ENCODE measurements around the gene GATC.
A peak's percentile ranks its signal among the peaks of the same experiment; 100 is the strongest.
"Not testable (repeated sequence)": the region's sequence is repeated elsewhere in the genome, so short reads cannot be mapped to it uniquely, and the experiment has no call there.

Gene GATC

DNA sequence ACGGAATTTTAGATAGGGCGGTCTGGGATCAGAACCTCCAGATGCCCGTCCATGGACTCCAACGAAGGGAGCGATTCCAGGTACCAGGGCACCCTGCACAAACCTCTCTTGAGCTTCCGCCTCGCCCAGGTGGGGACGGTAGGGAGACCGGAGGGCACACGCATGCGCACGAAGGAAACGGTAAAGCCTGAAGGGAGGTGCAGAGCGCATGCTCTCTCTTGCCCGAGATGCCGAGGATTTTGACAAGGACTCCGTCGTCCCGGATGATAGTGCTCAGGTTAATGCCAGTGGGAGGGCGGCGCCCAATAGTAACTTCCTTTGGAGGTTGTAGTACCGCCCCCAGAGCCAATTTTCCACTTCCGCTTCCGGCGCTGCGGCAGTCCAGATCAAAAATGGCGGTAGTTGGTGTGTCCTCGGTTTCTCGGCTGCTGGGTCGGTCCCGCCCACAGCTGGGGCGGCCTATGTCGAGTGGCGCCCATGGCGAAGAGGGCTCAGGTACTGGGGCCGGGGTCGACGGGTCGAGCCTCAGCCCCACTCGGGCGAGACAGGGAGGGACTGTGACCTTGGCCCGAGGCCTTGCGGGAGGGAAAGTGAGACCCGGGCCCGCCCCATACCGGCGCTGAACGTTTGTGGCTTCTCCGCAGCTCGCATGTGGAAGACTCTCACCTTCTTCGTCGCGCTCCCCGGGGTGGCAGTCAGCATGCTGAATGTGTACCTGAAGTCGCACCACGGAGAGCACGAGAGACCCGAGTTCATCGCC lies 8.3 kb upstream of the GATC start, which contains the start of gene COX6A1:
COX6A1 (plus strand) TSS at position 379 of the 760 bp plus-strand sequence; CDS start at position 393, 14 bp downstream.
- DNase-seq, result peak; percentile 96 to 97

DNA sequence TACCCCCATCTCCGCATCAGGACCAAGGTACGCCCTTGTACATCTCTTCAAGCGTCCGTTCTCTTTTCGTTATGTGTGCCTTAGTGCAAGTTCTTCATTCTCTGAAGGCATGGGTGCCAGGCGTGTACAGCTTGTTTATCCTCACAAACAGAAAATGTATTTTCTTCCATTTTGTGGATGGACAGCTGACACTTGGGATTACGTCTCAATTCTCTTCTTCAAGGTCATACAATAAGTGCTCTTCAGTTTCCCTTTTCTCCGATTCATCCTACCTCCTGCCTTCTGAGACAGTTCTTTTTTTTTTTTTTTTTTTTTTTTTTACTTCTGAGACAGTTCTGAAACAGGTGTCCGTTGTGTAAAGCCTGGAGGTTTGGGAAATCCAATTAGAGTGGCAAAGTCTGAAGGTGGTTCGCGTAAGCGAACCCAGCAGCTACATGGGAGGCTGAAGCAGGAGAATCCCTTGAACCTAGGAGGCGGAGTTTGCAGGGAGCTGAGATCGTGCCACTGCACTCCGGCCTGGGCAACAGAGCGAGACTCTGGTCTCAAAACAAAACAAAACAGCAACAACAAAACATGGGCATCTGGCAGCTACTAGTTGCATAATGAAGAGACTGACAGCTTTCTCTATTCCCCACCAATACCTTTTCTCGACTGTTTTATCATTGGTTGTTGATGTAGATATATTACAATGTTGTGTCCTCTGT lies 7.6 kb upstream of the GATC start:
- DNase-seq, result no peak

DNA sequence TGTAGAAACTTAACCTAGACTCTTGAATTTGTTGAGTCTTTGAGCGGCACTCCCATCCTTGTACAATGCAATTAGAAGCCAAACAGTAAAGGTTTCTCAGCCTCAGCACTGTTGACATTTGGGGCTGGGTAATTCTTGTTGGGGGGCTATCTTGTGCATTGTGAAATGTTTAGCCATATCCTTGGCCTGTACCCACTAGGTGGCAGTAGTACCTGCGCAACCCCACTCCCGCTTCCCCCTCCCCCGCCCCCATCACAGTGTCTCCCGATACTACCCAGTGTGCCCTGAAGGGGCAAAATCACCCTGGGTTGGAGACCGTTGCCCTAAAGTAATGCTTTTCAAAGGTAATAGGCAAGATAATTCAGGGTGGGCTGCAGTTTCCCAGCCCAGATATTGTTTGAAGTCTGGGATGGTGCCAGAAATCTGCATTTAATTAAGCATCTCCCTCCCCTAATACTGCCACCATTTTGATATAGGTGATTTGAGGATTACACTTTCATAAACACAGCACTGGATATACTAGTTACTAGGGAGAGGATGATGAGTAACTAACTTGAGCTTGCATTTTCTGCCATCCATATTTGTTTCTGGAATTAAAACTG lies 6.5 kb upstream of the GATC start:
- DNase-seq, result peak; percentile 76 to 82

DNA sequence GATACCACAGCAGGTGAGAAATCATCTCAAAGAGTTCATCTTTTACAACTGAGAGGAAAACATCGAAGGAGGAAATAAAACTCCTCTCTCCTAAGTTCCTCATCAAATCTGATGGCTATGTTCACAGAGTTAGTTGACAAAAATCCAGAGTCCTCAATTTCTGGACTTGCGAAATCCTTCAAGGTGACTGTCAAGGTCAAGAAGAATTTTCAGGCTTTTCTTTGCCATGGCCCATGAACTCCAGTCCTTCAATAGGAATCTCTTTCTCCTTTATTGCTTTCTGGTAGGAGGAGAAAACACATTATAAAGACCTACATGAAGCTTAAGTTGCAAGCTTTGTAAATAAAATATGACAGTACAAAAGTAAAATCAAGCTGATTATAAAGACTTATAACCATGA lies 1.6 kb upstream of the GATC start:
- DNase-seq, result no peak

DNA sequence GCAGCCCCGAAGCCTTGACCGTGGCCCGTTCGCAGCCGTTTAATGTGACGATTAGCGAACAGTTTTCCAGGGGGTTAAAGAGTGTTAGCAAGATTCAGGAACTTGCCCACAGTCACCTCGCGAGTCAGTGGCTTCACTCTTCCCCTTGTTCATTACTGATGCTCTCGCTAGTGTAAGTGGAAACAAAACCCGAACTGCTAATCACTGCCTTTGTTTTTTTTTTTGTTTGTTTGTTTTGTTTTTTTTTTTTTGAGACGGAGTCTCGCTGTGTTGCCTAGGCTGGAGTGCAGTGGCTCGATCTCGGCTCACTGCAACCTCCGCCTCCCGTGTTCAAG lies 567 bp downstream of the GATC start:
- not testable (repeated sequence) for DNase-seq

DNA sequence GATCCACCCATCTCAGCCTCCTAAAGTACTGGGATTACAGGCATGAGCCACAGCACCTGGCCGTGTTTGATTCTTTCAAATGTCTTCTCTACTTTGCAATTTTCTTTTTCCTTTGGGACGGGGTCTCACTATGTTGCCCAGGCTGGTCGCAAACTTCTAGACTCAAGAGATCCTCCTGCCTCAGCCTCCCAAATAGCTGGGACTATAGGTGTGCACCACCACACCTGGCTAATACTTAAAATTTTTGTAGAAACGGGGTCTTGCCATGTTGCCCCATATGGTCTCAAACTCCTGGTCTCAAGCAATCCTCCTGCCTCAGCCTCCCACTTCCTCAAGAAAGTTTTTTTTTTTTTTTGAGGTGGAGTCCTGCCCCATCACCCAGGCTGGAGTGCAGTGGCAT lies 1.7 kb downstream of the GATC start:
- no peak for DNase-seq

DNA sequence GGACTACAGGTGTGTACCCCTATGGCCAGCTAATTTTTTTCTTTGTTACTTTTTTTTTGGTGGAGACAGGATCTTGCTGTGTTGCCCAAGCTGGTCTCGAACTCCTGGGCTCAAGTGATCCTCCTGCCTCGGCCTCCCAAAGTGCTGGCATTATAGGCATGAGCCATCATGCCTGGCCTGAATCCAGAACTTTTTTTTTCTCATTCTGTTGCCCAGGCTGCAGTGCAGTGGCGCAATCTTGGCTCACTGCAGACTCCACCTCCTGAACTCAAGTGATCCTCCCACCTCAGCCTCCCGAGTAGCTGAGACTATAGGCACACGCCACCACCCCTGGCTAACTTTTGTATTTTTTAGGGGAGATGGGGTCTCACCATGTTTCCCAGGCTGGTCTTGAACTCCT lies 6.3 kb downstream of the GATC start:
- DNase-seq, result not testable (repeated sequence)

DNA sequence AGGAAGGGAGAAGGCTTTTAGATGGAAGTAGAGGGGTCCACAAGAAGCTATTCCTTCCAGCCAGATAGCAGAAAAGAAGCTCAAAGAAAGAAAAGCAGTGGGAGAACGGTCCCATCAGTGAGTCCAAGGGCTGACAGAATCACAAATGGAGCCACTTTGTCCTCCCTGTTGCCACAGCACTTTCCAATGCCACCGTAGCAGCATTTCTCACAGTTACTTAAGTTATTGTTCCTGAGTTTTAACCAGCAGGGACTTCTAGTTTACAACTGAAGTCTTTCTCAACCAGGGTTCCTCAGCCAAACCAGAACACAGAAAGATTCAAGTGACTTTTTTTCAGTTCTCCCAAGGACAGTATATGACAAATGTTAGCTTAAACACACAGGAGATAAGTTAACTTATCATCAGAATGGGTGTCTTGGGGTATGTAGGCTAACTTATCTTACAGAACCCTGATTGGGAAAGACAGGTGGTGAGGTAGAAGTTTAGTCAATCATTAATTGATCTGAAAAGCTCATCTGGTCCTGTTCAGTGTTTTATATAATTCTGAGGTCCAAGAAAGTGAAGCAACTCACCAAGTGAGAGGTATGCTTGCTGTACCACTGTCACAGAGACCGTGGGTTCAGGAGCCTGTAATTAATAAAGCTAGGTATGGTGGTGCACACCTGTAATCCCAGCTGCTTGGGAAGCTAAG lies 7.0 kb downstream of the GATC start:
- no peak for DNase-seq

DNA sequence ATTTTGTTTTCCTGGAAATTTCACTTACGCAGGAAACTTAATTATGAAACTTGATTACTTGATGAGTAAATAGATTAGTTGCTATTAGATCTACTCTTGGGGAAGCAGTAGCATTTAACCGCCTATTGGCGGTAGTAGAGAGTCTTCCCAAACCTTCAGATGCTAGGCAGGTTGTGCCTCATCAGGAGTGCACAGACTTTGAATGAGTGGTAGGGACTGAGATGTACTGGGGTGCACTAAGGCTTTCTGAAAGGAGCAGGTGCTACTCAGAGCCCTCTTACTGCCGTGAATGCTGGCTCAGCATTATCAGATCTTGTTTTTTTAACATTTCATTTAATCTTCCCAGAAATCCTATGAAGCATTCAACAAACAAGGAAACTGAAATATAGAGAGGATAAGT lies 7.7 kb downstream of the GATC start:
- DNase-seq, result no peak

DNA sequence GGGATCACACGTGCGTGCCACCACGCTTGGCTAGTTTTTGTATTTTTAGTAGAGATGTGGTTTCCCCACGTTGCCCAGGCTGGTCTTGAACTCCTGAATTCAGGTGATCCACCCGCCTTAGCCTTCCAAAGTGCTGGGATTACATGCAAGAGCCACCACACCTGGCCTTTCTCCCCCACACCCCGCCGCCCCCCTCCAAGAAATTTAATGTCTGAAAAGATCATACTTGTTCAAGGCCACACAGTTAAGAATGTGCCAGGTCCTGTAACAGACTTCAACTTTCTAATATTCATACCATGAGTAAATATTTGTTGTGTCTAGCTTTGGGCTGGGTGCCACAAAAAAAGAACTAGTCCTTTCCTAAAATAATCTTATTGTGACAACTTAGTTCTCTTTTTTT lies 9.1 kb downstream of the GATC start:
- DNase-seq, result no peak

DNA sequence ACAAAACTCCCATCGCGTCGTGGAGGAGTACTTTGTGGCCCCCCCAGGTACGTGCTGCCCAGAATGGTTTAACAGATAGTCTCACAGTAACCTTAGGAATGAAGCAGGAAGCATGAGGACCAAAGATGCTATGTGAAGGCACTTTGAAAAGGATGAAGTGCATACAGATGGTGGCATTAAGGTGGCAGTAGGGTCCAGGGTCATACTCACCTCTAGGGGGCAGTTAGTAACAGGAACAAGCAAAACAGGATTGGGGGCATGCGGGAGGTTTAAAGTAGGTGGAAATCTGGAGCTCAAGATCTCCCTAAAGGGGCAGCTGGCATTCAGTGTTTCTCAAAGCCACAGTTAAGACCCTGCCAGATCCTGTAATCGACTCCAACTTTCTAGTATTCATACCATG lies 10.9 kb downstream of the GATC start:
- DNase-seq, result no peak

DNA sequence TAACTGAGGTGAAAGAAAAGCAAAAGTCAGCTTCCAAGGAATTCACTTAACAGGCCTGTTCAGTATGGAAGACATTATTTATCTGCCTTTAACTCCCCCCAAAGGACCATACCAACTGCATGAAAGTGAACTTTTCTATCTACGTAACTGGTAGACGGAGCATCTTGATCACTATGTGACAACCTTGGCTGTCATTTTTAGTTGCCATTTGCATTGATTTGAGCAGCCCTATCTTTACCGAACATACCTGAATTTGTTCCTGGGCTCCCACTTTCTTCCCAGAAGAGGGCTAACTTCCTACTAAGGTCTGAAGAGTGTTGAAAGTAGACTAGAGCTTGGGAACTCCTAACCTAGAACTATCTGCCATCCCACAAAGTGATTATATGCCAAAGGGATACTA lies 13.9 kb downstream of the GATC start:
- DNase-seq, result no peak

DNA sequence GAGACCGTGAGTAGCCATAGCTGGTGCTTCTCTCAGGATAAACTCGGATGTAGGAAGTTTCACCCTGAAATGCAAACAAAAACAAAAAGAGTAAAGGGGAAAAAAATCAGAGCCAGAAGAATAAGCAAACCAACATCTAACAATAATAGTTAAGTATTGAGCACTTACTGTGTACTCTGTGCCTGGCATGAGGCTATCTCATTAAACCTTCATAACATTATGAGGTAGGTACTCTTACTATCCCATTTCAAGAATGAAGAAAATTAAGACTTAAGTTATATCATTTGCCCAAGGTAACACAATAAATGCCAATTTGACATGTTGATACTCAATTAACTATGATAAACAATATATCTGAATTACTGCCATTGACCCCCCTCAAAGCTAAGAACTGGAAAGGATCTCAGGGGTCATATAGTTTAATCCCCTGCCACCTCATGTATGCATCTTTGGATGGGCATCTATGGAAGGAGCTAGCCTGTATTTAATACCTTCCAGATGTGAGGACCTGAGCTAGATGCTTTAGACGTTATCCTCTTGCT lies 15.9 kb downstream of the GATC start:
- DNase-seq, result no peak

DNA sequence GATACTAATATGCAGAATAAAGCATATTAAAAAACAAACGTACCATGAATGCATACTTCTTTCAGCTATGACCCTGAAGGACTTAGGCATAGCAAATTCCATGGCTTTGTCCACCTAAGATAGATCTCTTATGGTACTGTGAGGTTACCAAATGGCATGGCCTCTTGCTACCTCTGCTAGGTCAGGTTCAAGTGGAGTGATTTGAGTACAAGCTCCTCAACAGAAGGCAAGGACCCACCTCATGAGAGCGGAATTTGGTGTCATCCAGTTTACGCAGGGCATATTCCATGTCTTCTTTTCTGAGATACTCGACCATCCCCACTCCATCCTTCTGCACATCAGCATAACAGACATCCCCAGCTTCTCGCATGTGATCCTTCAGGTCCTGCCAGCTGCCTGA lies 17.5 kb downstream of the GATC start:
- DNase-seq, result no peak

DNA sequence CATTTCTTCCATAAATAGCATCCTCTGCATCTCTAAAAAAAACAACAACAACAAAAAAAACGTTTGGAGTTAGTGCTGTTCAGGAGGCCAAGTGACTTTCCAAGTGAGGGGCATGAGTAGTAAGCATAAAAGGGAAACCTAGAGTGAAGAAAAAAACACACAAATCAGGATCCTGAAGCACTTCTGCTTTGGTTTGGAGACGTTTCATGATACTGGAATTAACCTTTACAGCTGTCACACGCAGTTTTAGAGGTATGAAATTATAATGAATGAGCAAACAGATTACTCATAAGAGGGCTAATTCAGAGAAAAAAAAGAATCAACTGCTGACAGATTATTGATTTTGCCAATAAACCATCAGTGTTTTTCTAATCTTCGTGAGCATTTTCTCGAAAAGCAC lies 19.5 kb downstream of the GATC start:
- DNase-seq, result no peak

DNA sequence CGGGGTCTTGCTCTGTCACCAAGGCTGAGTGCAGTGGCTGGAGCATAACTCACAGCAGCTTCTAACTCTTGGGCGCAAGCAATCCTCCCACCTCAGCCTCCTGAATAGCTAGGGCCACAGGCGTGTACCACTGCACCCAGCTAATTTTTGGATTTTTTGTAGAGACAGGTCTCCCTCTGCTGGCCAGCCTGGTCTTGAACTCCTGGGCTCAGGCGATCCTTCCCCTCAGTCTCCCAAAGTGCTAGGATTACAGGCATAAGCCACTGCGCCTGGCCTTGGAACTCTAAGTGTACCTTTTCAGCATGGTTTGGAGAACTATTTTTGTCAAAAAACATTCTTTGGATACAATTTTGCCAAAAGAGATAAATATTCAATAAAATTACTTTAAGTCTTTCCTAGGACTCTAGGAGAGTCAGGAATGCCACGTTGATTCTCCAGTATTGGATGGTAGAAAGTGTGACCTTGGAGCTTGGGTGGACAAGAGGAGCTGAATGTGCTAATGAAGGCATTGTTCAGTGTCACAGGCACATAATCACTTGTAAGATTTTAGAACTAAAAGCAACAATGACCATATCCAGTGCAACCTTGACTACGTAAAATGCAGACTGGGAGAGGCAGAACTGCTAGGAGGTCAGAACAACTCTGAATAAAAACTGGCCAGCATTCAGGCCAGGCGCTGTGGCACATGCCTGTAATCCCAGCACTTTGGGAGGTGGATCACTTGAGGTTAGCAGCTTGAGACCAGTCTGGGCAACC lies 20.5 kb downstream of the GATC start:
- peak; percentile 52 to 59 for DNase-seq

DNA sequence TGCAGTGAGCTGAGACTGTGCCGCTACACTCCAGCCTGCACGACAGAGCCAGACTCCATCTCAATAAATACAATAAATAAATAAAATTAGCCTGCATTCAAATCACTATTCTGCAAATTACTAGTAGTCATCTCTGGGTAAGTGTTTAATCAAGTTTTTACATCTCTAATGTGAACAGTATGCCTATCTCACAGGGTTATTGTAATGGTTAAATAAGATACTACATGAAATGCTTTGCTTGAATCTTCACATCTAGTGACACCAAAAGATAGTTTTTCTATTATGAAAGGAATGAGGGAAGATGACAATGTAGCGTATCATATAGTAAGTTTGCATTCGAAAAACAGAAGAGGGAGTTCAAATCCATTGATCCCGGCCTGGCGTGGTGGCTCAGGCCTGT lies 21.2 kb downstream of the GATC start:
- DNase-seq, result no peak

DNA sequence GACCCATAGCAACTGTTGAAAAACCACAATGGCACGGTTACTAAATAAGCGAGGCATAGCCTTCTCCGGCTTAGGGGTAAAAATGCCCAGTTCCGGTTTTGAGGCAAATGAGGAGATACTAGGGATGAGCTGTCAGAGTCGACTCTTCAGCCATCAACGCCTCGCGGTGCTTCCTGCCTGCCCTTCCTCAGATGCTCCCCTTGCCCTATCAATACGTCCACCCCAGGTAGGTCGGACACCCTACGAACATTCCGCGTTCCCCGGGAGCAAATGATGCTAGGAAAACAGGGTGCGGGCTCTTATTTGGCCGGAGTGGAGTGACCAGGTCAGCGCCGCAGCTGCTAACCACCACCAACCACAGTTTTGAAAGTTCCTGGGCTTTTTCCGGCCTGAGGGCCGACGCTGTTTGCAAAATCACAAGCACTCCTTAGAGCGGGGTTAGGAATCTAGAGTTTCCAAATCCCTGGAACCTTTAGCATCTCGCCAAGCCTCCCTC lies 22.1 kb downstream of the GATC start:
- DNase-seq, result peak; percentile 48 to 54

DNA sequence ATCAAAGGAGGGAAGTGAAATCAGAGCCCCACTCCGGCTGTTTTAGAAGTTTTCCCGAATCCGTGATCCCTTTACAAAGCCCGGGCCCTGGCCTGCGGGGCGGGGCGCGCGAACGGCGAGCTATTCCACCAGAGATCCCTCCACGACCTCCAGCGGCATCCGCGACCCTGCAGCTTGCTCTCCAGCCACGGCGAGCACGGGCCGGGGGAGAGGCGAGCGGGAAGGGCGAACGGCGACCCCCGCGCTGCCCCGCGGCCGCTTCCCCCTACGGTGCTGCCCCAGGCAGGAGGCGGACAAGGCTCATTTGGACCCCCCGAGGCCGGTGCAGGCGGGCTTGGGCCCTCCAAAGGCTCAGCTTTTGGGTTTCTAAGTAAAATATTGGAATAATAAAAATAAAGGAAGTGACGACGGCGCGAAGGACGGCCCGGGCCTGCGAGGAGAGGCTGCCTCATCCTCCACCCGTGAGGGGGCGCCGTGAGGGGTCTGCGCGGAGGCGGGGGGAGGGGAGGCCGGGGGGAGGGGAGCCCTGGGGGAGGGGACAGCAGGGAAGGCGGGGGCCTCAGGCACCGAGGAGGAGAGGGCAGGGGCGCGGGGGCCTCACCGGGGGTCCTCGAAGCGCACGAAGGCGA lies 22.7 kb downstream of the GATC start:
- DNase-seq, result peak in 1 of 2 experiments; percentile 53

DNA sequence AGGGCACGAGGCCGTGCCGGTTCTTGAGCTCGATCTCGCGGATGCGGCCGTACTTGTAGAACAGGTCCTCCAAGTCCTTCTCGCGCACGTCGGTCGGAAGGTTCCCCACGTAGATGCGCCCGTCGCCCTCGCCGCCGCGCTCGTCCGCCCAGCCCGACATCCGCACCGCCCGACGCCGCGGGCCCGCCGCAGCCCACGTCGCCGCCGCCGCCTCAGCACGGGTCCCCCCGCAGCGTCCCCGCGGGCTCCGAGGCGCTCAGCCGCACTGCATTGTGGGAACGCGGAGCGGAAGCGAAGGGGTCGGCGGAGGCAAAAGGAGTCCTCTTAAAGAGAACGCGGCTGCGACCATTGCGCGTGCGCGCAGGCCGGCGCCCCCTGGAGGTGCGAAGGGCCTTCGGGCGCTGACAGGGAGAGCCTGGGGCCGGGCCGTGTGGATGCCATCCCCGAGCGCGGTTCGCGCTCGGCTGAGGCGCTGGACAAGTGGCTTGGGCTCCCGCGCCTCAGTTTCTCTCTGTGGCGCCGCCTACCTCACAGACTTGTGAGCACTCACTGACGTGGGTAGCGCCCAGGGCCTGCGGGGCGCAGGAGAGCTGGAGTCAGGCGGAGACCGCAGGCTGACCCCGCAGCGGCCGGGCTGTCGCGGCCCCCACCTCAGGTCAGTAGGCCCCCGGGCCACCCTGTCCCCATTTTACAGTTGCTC lies 23.4 kb downstream of the GATC start, which contains the start of gene SRSF9:
SRSF9 (minus strand) TSS at position 299 of the 700 bp plus-strand sequence; CDS start at position 160, 139 bp downstream.
- DNase-seq, result peak; percentile 98
